Stimulated activated CD8-positive, alpha-beta memory T cell treated with anti-CD3 and anti-CD28 coated beads, Interleukin-15, amount 100 ng/mL, for 4 hours (primary cell): ENCODE results near the gene CDK3.

Source experiments
- DNase-seq, 2 donors: peaks; one replicate each; pipeline ENCODE4 v3.0.0-alpha.2; 2020; ENCODE audit warnings: low read depth in 2 of 2

The CDK3 gene

GRCh38 chr17:76014100-76014924, 13.7 kb downstream of the CDK3 start:
- DNase-seq, result peak; percentile 33 to 51

GRCh38 chr17:76014925-76015261, 14.2 kb downstream of the CDK3 start:
- no peak for DNase-seq

DNA sequence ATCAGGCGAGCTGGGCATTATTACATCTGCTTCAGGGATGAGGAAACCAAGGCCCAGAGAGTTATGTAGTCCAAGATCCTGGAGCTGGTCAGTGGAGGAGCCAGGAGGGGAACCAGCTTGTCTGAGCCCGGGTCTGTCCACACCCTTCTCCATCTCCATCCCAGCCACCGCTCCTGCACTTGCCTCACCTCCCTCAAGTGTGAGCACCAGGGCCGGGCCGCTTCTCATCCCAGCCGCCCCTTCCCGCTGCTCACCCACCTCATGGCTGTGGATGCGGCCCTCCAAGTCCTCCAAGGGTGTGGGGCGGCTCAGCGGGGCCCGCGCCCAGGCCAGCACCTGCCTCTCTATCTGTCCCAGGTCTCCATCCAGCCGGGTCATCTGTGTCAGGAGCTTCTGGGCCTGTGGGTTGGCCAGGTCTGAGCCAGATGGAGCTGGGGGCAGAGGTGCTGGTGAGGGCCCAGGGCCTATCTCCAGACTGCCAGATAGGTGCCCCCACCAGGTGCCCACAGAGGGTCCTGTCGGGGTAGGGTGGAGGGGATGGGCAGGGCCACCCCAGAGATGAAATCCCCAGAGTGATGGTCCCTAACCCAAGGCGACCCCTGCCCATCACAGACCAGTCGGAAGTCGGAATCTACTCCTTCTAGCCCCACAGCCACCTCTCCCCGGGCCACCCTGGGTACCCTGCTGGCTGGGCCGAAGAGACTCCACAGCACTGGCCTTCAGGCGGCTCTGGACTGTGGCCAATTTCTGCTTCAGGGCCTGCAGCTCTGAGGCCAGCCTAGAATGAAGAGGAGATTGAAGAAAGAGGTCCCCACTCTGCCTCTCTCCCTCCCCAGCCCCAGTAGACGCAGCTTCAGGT, 17.1 kb downstream of the CDK3 start:
- no peak for DNase-seq

DNA sequence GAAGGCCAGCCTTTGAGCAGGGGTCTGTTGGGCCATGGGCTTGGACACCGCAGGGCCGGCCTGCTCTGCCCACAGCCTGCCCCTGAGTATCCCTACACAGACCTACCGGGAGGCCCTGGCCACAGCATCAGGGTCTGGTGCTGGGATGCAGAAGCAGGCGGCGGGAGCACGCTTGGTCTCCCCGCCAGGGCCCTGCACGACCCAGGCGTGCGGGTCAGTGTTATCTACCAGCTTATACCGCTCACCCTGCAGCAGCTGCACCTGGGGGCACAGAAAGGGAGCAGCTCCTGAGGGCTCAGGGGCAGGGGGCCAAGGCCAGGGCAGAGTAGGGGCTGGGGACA, 17.7 kb downstream of the CDK3 start:
- DNase-seq, result no peak

DNA sequence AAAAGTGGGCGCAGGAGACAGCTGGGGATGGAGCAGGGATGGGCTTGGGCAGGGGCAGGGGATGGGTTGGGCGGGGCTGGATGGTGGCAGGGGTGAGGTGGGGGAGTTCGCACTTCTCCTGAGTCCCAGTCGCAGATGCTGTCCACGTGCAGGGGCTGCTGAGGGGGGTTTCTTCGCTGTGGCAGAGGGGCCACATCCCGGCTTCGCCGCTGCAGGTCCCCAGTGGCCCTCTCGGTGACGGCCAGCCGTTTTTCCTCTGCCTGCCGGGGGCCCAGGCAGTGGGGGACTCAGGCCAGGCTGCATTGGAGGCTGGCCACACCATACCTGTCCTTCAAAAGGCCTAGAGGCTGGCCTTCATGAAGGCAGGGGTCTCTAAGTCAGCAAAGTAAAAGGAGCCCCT, 18.1 kb downstream of the CDK3 start:
- no peak for DNase-seq

DNA sequence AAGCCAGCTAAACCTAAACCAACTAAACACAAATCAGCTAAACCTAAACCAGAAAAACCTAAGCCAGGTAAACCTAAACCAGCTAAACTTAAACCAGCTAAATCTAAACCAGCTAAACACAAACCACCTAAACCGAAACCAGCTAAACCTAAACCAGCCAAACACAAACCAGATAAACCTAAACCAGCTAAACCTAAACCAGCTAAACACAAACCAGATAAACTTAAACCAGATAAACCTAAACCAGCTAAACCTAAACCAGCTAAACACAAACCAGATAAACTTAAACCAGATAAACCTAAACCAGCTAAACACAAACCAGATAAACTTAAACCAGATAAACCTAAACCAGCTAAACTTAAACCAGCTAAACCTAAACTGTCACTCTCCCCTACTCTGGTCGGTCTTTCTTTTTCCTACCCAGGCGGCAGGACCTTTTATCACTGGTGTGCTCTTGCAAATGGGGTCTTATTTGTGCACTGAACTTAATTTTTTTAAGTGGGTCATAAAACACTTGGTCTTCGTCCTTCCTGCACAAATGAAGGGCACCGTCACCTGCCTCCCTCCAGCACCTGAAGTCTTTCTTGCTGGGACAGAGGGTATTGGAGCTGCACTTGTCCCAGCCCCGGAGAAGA, 19.3 kb downstream of the CDK3 start:
- no peak for DNase-seq

GRCh38 chr17:76022285-76022684, 21.6 kb downstream of the CDK3 start:
- no peak for DNase-seq

DNA sequence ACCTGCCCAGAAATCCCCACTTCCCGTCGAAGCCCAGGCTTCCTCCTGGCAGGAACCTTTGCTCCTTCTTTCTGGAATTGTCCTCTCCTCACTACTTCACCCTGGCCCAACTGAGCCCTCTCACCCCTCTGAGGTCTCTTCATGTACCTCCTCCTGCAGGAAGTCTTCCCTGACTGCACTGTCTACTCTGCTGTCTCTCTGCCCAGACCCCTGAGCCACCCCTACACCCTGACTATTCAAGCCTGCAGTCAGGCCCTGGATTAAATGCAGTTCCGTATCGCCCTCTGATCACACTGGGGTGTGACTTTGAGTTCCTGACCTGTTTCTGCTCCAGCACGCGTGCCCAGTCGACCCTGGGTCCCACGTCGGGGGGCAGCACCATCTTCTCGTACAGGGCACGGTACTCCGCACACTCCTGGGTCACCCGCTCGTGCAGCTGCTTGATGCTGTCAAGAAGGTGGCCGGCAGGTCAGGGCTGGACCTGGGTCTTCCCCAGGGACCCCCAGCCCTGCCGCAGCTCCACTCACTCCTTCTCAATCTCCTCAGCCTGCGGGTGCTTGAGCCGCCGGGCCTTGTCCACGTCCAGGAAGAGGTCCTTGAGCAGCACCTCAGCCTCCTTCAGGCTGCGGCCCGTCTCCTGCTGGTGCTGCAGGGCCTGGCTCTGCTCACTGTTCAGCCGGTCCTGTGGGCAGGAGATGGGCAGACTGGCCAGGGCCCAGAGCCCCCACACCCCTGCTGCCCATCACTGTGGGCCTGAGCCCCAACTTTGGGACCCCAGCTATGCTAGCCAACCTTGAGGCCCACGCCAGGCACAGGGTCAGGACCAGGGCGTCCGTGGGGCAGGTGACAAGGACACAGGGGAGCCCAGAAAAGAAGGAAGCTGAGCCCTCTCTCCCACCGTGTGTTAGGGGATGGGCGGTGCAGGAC, 22.6 kb downstream of the CDK3 start:
- DNase-seq, result no peak

GRCh38 chr17:76023900-76024237, 23.2 kb downstream of the CDK3 start:
- DNase-seq, result no peak

DNA sequence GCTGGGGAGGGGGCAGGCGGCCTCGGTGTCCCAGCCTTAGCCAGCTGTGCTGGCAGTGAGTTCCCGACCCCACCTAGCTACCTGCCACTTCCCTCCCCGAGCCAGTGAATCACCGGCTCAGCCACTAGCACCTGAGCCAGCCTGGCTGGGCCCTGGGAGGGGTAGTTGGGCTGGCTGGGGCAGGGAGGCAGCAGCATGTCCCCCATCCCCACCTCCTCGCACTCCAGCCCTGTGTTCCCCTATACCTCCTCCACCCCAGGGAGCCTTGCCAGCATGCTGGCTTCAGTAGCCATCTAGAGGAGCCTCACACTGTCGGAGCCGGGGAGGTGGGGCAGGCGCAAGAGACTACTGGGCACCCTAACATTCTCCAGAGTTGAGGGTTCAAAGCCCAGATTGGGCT, 23.7 kb downstream of the CDK3 start:
- DNase-seq, result no peak

- no peak for DNase-seq
These were observed 24.6 kb downstream of the CDK3 start for GRCh38 chr17:76025294-76025693.

GRCh38 chr17:76026714-76027158, 26.1 kb downstream of the CDK3 start:
- DNase-seq, result no peak

- DNase-seq, result no peak
These were observed 26.6 kb downstream of the CDK3 start, which contains the start of gene EVPL for GRCh38 chr17:76027159-76027839. Gene EVPL (minus strand): TSS chr17:76027306. CDS start chr17:76027198, 108 bp downstream.

DNA sequence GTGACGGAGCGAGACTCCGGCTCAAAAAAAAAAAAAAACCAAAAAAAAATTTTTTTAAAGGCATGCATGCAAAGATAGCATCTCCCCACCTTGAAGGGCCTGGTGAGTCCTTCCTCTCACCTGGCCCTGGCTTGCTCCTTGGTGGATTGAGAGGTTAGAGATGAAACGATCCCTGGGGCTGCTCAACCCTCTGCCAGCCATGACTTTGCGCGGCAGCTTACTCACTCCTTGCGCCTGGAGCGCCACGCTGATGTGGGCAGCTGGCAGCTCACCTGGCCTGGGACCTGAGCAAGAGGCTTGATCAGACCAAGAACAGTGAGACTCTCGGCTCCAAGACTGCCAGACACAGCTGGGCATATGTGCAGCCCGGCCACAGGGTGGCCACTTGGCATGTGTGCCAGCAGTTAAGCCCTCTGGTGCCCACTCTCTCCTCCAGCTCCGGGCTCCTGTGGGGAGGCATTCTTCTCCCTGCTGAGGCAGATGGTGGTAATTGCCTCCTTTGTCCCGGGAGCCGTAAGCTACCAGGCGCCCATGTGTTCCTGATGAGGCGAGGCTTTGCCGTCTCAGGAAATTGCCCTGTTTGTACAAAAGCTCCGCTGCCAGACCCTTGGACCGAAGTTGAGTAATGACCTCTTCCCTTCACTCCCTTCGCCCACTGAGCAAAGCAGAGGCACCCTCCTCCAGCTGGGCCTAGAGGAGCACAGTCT, 31.6 kb downstream of the CDK3 start:
- no peak for DNase-seq

- DNase-seq, result no peak
These were observed 32.1 kb downstream of the CDK3 start for GRCh38 chr17:76032780-76033108.

GRCh38 chr17:76033139-76033538, 32.5 kb downstream of the CDK3 start:
- no peak for DNase-seq

GRCh38 chr17:76034428-76035350, 34.0 kb downstream of the CDK3 start:
- DNase-seq, result no peak

DNA sequence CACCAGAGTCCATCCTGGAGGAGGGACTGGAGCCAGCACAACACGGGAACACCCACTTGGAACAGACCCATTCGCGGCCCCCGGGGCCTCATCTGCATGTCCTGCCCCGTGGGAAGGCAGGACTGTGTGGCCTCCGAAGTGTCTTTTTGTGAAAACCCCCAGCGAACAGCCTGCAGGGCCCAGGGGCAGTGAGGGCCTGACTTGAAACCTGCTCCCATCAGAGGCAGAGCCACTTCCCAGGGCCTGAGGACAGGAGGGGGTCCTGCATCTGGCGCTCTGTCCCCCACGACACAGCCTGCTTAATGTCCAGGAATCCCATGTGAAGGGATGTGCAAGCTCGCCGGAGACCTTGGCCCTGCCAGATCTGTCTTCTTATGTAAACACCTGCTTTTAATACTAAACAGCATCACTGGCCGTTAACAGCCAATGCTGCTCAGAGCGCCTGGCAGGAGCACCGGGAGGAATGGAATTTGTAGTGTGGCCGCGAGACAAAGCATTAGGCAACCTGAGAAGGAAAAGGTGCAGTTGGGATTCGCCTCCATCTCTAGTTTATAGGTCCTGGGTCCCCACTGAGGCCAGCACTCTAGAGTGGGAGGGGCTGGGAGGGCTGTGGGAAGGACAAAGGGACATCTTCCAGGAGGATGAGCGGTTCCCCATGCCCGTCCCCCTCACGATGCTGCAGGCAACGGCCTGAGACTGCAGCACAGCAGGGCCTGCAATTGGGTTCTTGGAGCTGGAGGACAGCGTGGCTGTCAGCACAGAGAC, 36.0 kb downstream of the CDK3 start:
- DNase-seq, result no peak

GRCh38 chr17:76038050-76038449, 37.4 kb downstream of the CDK3 start:
- no peak for DNase-seq
